GM23338 (cell line): Measurements from ENCODE around the gene ALDH3B1. TPM values are rescaled to one million over a fixed set of nuclear protein-coding genes. Genes with fewer than 3 reads are reported as not detected.
"Not testable (repeated sequence)": the region's sequence is repeated elsewhere in the genome, so short reads cannot be mapped to it uniquely, and the experiment has no call there.

Experiments used
- ATAC-seq: fragments of 200-7000 bp; cut with Tn5 transposase; 3 replicates; pipeline ENCODE4 v1.9.1; 2020
- DNase-seq: peaks from one replicate; pipeline ENCODE4 v3.0.0-alpha.2; 2015; ENCODE audit warnings: low spot score
- H2AFZ ChIP-seq: fragments of 200-600 bp; sonication (generic); 2 replicates; pipeline ENCODE4 v1.8.0; 2016; ENCODE audit warnings: antibody characterized with exemption, mild to moderate bottlenecking, moderate library complexity
- H3F3A ChIP-seq: fragments of 200-600 bp; sonication (generic); replicated peaks from 2 replicates; pipeline ENCODE4 v1.8.0; 2017; ENCODE audit warnings: antibody characterized with exemption, mixed run types, low read depth
- H3K27ac ChIP-seq: fragments of 200-600 bp; sonication (generic); 2 replicates; pipeline ENCODE4 v1.6.1; 2016; ENCODE audit warnings: low read depth
- H3K27me3 ChIP-seq: fragments of 200-600 bp; sonication (generic); 2 replicates; pipeline ENCODE4 v1.8.0; 2016; ENCODE audit warnings: mild to moderate bottlenecking, mixed run types, moderate library complexity; ENCODE audit not compliant: insufficient read depth
- H3K36me3 ChIP-seq: fragments of 200-600 bp; sonication (generic); 2 replicates; pipeline ENCODE4 v1.8.0; 2016; ENCODE audit warnings: mild to moderate bottlenecking; ENCODE audit not compliant: insufficient read depth
- H3K4me1 ChIP-seq: fragments of 200-600 bp; sonication (generic); 2 replicates; pipeline ENCODE4 v1.8.0; 2016; ENCODE audit warnings: mild to moderate bottlenecking, moderate library complexity; ENCODE audit not compliant: insufficient read depth
- H3K4me2 ChIP-seq: fragments of 200-600 bp; sonication (generic); 2 replicates; pipeline ENCODE4 v1.7.1; 2017; ENCODE audit warnings: mixed run types
- H3K4me3 ChIP-seq: fragments of 200-600 bp; sonication (generic); 2 replicates; pipeline ENCODE4 v1.6.1; 2016; ENCODE audit warnings: mixed run types
- H3K79me2 ChIP-seq: fragments of 200-600 bp; sonication (generic); replicated peaks from 2 replicates; pipeline ENCODE4 v1.8.0; 2017; ENCODE audit warnings: mild to moderate bottlenecking; ENCODE audit not compliant: insufficient read depth
- H3K9me2 ChIP-seq: fragments of 200-600 bp; sonication (generic); 2 replicates; pipeline ENCODE4 v1.8.0; 2017; ENCODE audit not compliant: insufficient read depth
- H4K20me1 ChIP-seq: fragments of 200-600 bp; sonication (generic); replicated peaks from 2 replicates; pipeline ENCODE4 v1.8.0; 2017; ENCODE audit warnings: mild to moderate bottlenecking; ENCODE audit not compliant: insufficient read depth
- H3K27ac Mint-ChIP-seq: 2 replicates; pipeline ENCODE4 v1.8.0; 2020; ENCODE audit warnings: inconsistent platforms, mild to moderate bottlenecking, moderate library complexity, mixed read lengths
- H3K27me3 Mint-ChIP-seq: 3 replicates; pipeline ENCODE4 v1.8.0; 2022; ENCODE audit warnings: low read depth, mild to moderate bottlenecking, moderate library complexity, mixed read lengths, inconsistent platforms; ENCODE audit not compliant: insufficient read depth, poor library complexity
- H3K36me3 Mint-ChIP-seq: 3 replicates; pipeline ENCODE4 v1.8.0; 2021; ENCODE audit warnings: low read depth, mild to moderate bottlenecking, inconsistent platforms, moderate library complexity, mixed read lengths
- H3K4me1 Mint-ChIP-seq: 3 replicates; pipeline ENCODE4 v1.8.0; 2020; ENCODE audit warnings: mild to moderate bottlenecking, inconsistent platforms, mixed read lengths
- H3K4me3 Mint-ChIP-seq: 3 replicates; pipeline ENCODE4 v1.8.0; 2021; ENCODE audit warnings: moderate library complexity, mild to moderate bottlenecking, inconsistent platforms, mixed read lengths
- H3K9me3 Mint-ChIP-seq: 3 replicates; pipeline ENCODE4 v1.8.0; 2020; ENCODE audit warnings: moderate library complexity, mild to moderate bottlenecking, inconsistent platforms, mixed read lengths
- CTCF ChIP-seq, 2 experiments: fragments of 200-600 bp in 1 of 2; sonication (generic) in 1 of 2; conservative IDR thresholded peaks; 2 replicates each; pipeline versions ENCODE4 v1.5.1 to v1.6.1; 2016 to 2017; ENCODE audit warnings: antibody characterized with exemption in 2 of 2, low read depth in 2 of 2, mild to moderate bottlenecking in 2 of 2, moderate library complexity in 1 of 2
- EZH2 ChIP-seq: fragments of 200-600 bp; sonication (generic); IDR thresholded peaks from one replicate; pipeline ENCODE4 v1.8.0; 2017; ENCODE audit warnings: antibody characterized with exemption, mild to moderate bottlenecking, low read depth; ENCODE audit not compliant: unreplicated experiment
- ZNF331 ChIP-seq: fragments of 250-450 bp; sonication (Bioruptor Pico); IDR thresholded peaks from 2 replicates; pipeline ENCODE4 v1.5.0; 2020; ENCODE audit warnings: low read depth, mild to moderate bottlenecking, moderate library complexity
- long read RNA-seq: library from polyadenylated mRNA; unstranded; transcript quantifications from one replicate; pipeline ENCODE4 v2.0.0, GENCODE V29; 2020; ENCODE audit not compliant: unreplicated experiment
- polyA plus RNA-seq: library from polyadenylated mRNA; unstranded; fragments of >200 nt; fragmentation: Nextera tagmentation; extraction: Ambion mirVana; gene quantifications from 2 replicates; pipeline ENCODE4 v1.2.1, GENCODE V29; 2016
- total RNA-seq: library from RNA; depleted of rRNA; stranded (reverse); fragments of >200 nt; shearing (Covaris generic); gene quantifications from 2 replicates; pipeline ENCODE4 v1.2.3, GENCODE V29; 2014; rRNA removed
- TF ChIP-seq, protein P1 (sequence below): IDR thresholded peaks from 2 replicates; pipeline ENCODE4 v1.6.1; 2016; ENCODE audit warnings: antibody characterized with exemption

Gene ALDH3B1, protein sequence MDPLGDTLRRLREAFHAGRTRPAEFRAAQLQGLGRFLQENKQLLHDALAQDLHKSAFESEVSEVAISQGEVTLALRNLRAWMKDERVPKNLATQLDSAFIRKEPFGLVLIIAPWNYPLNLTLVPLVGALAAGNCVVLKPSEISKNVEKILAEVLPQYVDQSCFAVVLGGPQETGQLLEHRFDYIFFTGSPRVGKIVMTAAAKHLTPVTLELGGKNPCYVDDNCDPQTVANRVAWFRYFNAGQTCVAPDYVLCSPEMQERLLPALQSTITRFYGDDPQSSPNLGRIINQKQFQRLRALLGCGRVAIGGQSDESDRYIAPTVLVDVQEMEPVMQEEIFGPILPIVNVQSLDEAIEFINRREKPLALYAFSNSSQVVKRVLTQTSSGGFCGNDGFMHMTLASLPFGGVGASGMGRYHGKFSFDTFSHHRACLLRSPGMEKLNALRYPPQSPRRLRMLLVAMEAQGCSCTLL
- total RNA-seq (not detected in 2 replicates), polyA plus RNA-seq (0.17 and 0.52 TPM in 2 replicates)
- long read RNA-seq: 0 reads

DNA sequence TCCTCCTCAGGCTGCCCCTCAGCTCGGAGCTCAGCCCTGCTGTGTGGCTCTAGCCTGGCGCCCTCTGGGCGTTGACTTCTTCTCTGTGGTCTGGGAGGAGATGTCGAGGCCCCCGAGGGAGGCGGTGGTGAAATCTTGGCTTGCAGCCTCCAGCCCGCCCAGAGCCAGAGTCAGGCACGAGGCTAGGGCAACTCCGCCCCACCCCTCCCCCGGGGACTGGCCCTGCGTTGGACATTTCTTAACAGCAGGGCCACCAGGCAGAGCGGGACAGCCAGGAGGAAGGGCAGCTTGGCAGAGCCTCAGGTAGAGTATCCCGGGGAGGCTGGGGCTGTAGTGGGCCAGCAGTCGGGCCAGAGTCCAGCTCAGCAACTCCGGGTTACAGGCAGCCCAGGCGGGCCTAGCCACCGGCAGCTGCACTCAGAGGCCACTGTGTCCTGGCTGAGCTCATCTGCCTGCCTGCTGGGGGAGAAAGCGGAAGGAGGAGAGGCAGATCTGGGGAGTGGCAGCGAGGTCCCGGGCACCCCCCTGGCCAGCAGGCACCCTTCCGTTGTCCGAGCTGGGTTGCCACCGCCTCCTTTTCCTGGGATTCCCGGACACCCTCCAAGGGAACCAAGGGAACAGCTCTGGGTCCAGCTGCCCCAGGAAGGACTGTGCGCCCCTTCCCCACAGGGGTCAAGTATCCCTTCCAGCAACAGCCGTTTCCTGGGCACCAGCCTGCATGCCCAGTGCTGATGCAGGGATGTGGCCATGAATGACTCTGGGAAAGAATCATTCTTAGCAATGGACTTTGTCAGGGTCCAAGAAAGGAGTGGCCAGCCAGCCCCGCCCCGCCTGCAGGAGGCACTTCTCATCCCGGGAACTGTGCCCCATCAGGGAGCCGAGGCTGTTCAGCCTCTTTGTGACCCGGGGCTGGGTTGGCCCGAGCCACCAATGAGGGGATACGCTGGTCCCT is at the start of gene ALDH3B1:
TSS of gene ALDH3B1 (plus strand) at position 238 of the 952 bp plus-strand sequence. CDS start 4,971 bp downstream, outside the sequence.
- peaks cover 7% of the 10 kb centered on the region for H3K27me3 Mint-ChIP-seq

DNA sequence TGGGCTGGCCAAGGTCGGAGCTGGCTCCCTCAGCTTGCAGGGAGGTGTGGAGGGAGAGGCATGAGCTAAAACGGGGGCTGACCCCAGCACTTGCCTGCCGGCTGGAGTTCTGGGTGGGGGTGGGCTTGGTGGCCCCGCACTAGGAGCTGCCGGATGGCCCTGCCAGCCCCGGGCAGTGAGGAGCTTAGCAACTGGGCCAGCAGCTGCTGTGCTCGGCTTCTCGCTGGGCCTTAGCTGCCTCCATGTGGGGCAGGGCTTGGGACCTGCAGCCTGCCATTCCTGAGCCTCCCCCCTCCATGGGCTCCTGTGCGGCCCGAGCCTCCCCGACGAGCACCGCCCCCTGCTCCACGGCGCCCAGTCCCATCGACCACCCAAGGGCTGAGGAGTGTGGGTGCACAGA is 46.9 kb upstream of the ALDH3B1 start:
- not testable (repeated sequence) for DNase-seq, H2AFZ ChIP-seq, H3K36me3 ChIP-seq, H3K4me1 ChIP-seq, H3K4me3 Mint-ChIP-seq, H3K79me2 ChIP-seq, H3F3A ChIP-seq, H3K4me2 ChIP-seq, ATAC-seq, H3K9me2 ChIP-seq, H4K20me1 ChIP-seq, H3K27ac ChIP-seq, H3K27ac Mint-ChIP-seq, H3K27me3 Mint-ChIP-seq, H3K4me3 ChIP-seq, H3K27me3 ChIP-seq, H3K4me1 Mint-ChIP-seq
- H3K36me3 Mint-ChIP-seq: peaks cover 11% of the 10 kb centered on the region; the same call in 2 of the 3 replicates
- peaks cover 16% of the 10 kb centered on the region for H3K9me3 Mint-ChIP-seq

More for the DNA sequence above, at the start of gene ALDH3B1:
- peaks cover 12% of the 10 kb centered on the region for H3K4me1 ChIP-seq
- Mint-ChIP-seq H3K9me3 (no peaks in the 10 kb centered on the region), H3K4me3 (no peak within 1 kb of the TSS; the same call in 2 of the 3 replicates), H3K4me1 (peaks cover 23% of the 10 kb centered on the region), H3K36me3 (no peaks in the 10 kb centered on the region), H3K27ac (no peak within 1 kb of the TSS)
- H3K4me3 ChIP-seq: no peak within 1 kb of the TSS
- H3F3A ChIP-seq: 0 out of 2 replicates have a peak, but pooled peaks cover 4% of the 10 kb centered on the region
- H3K79me2 ChIP-seq: no peaks in the 10 kb centered on the region
- H3K4me2 ChIP-seq: peak within 1 kb of the TSS; percentile 64
- H3K9me2 ChIP-seq: no peaks in the 10 kb centered on the region
- DNase-seq (peak; percentile 56), ATAC-seq (peak; percentile 70)
- H4K20me1 ChIP-seq: no peaks in the 10 kb centered on the region
- no peak within 1 kb of the TSS for H3K27ac ChIP-seq
- TF ChIP-seq EZH2: no peak
- no peak for TF ChIP-seq ZNF331 (CRISPR knock-in tag)
- peak in 1 of 2 experiments; percentile 21; a peak in 1 of 4 replicates for TF ChIP-seq CTCF (conservative IDR thresholded peaks at IDR 0.05; ENCODE audit: low read depth in 2 of 2)
- TF ChIP-seq, protein P1, sequence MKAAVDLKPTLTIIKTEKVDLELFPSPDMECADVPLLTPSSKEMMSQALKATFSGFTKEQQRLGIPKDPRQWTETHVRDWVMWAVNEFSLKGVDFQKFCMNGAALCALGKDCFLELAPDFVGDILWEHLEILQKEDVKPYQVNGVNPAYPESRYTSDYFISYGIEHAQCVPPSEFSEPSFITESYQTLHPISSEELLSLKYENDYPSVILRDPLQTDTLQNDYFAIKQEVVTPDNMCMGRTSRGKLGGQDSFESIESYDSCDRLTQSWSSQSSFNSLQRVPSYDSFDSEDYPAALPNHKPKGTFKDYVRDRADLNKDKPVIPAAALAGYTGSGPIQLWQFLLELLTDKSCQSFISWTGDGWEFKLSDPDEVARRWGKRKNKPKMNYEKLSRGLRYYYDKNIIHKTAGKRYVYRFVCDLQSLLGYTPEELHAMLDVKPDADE: no peak
- no peaks in the 10 kb centered on the region for H3K27me3 ChIP-seq
- no peaks in the 10 kb centered on the region for H3K36me3 ChIP-seq
- peak within 1 kb of the TSS; percentile 89 for H2AFZ ChIP-seq

- H3F3A ChIP-seq, DNase-seq, H3K27me3 Mint-ChIP-seq, H3K27me3 ChIP-seq, H3K27ac ChIP-seq, ATAC-seq, H3K4me2 ChIP-seq, H3K27ac Mint-ChIP-seq, H3K4me1 Mint-ChIP-seq, H3K4me3 ChIP-seq, H3K9me2 ChIP-seq, H3K36me3 ChIP-seq, H3K4me3 Mint-ChIP-seq, H2AFZ ChIP-seq, H3K4me1 ChIP-seq, H3K79me2 ChIP-seq, H4K20me1 ChIP-seq: not testable (repeated sequence)
- H3K9me3 Mint-ChIP-seq: peaks cover 16% of the 10 kb centered on the region
- H3K36me3 Mint-ChIP-seq: peaks cover 11% of the 10 kb centered on the region; the same call in 2 of the 3 replicates
Measured at GRCh38 chr11:67963879-67964278, 46.2 kb upstream of the ALDH3B1 start.

DNA sequence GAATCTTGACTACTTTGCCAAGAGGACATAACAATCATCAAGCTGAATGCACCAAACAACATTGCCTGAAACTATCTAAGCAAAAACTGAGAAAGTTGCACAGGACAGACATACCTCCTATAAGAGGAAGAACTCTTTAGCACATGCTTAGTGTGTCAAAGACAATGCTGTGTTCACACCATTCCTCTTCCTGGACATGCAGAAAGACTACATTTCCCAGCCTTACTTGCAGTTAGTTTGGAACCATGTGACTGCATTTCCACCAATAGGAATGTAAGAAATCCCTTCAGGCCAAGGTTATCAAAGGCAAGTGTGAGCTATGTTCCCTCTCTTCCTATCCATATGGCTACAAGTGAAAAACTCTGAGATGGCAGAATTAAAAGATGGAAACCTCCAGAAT is 45.4 kb upstream of the ALDH3B1 start:
- H2AFZ ChIP-seq, H3K4me3 Mint-ChIP-seq, H3K4me1 Mint-ChIP-seq, H3K4me1 ChIP-seq, H3K9me2 ChIP-seq, H3K27me3 ChIP-seq, H3K4me3 ChIP-seq, DNase-seq, H3K4me2 ChIP-seq, H3K27ac ChIP-seq, H3K27me3 Mint-ChIP-seq, H3K36me3 ChIP-seq, H4K20me1 ChIP-seq, H3K27ac Mint-ChIP-seq, H3K79me2 ChIP-seq, ATAC-seq, H3F3A ChIP-seq: not testable (repeated sequence)
- Mint-ChIP-seq H3K36me3 (peaks cover 11% of the 10 kb centered on the region; the same call in 2 of the 3 replicates), H3K9me3 (peaks cover 16% of the 10 kb centered on the region)
